Stimulated activated CD4-positive, alpha-beta T cell treated with anti-CD3 and anti-CD28 coated beads, Interleukin-12 subunit alpha, Interleukin-12 subunit beta, amount 100 ng/mL, for 48 hours (primary cell): ENCODE data around the gene MCTP1.

Source experiments
- DNase-seq, 3 donors: peaks; one replicate each; pipeline ENCODE4 v3.0.0-alpha.2; 2020; ENCODE audit warnings: low read depth in 2 of 3, low spot score in 1 of 3

Gene MCTP1

DNA sequence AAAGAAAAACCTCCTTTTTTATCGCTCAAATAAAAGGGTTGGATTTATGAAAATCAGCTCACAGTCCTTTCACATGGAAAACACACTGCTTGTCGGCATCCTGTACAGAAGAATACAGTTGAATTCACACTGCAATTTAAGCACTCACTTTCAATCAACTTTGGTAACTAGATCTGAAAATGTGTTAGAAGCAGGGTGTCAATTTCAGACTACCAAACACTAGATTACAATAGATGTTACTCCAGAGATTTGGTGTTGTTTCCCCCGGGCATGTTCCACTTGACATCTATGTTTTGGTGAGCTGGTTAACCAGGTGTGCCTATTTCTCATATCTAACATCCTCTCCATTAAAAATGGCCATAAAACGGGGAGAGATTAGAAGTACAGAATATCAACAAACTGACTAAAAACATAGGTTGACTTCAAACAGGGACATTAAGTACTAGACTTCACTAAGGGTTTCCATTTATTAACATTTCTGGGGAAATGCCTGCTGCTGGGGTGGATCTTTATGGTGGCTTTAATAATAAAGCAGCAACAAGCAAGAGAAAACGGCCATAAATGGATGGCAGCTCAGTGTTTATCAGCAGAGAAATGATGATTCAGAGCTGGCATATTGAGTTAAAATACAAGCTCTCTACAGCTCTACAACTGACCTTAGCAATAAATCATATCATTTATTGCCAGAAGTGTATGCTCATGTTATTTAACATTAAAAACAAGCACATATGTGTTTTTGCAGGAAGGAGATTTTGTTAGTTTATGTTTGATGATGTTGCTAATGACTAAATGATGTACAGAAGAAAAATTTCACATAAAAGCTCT is 507.6 kb downstream of the MCTP1 start:
- DNase-seq = no peak

DNA sequence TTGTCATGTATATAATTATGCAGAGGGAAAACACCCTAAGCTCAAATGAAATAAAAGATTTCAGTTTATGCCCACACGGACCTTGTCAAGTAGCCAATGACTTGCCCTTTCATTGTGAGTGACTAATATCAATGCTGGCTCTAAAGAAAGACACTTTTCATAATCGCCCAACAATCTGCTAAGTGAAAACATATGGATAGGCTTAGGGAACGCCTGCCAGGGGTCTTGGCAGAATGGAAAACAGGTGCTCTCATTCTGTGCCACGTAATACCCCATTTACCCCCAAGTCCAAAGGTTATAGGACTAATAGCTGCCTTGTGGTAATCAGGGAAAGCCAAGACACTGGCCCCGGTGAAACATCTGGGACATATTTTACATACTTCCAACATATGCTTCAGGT is 508.7 kb downstream of the MCTP1 start:
- no peak for DNase-seq

DNA sequence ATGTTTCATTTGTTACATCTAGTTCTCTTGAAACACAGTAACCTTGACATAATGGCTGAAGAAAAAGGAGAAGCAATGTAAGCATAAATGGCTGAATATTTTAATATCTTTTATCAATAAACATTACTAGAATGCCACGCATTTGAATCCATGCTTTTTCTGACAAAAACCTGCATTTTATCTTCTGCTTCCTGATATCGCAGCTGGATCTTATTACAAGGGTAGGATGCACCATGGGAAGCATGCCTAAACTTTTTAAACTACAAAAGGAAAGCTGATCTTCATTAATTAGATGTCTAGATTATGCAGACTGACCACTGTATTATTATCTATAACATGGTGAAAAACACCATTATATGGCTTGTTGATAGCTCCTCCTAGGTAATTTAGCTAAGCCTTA is 509.8 kb downstream of the MCTP1 start:
- no peak for DNase-seq

DNA sequence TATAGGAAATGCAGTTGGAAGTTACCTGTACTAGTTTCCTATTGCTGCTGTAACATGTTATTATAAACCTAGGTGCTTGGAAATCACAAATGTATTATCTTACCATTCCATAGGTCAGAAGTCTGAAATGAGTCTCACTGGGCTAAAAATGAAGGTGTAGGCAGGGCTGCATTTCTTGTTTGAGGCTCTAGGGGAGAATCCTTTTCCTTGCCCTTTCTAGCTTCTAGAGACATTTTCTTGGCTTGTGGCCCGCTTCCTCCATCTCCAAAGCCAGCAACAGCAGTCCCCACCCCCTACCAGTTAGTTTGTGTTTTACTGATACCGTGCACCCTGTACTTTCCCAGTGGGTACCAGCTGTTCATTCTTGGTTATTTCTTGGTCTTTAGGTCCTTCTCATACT is 513.2 kb downstream of the MCTP1 start:
- DNase-seq = no peak

GRCh38 chr5:94769996-94770395 is 514.9 kb downstream of the MCTP1 start:
- no peak for DNase-seq

GRCh38 chr5:94761786-94762185 is 523.1 kb downstream of the MCTP1 start:
- no peak for DNase-seq

GRCh38 chr5:94761055-94761454 is 523.8 kb downstream of the MCTP1 start:
- DNase-seq = no peak

- DNase-seq = no peak
These were observed 524.9 kb downstream of the MCTP1 start for GRCh38 chr5:94759961-94760360.

- DNase-seq = no peak
These were observed 525.9 kb downstream of the MCTP1 start for GRCh38 chr5:94759022-94759421.

DNA sequence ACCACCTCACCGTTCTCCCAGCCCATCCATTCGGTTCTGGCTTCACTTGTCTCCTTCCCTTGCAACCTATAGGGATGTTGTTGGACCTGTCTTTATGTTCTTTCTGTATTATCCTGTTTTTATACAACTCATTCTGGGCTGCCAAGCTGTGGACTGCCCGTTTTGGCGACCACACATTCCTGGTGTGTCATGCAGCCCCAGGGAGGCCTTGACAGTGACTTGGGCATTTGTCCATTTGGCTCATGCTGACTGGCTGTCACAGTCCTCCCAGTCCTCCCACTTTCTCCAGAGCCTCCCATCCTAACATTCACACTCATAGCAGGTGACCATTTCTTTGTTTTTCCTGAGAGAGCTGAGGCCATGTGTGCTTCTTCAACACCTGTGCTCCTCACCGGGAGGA is 530.1 kb downstream of the MCTP1 start:
- DNase-seq = no peak

- no peak for DNase-seq
These were observed 533.4 kb downstream of the MCTP1 start for GRCh38 chr5:94751460-94751859.

DNA sequence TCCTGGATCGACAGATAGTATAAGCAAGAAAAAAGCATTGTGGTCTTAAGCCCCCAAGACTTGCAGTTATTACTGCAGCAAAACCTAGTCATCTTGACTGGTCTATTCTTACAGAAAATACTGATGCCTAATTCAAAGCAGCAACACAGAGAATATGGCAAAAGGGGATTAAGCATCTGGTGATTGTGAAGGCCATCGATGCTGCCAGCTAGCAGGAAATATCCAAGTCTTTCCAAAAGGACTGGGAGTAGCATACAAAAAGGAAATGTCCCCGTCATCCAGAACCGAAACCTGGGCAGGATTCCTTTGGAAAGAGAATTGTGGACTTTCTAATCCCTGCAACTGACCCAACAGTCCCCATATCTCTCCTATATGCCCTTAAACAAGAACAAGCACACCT is 534.2 kb downstream of the MCTP1 start:
- no peak for DNase-seq

DNA sequence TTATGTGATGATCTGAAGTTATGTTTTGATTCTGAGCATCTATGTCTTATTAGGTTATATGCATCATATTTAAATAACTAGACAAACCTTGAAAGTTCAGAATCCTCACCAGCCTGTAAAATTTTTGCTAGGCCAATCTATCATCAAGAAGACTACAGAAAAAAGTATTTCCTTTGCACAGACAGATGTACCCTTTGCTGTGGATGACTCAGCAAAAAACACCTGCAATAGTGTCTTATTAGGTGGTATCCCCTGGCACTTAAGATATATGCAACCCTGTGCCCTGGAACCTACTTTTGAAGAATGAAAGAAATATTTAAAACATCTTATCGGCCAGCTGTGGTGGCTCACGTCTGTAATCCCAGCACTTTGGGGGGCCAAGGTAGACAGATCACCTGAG is 535.9 kb downstream of the MCTP1 start:
- no peak for DNase-seq

- no peak for DNase-seq
These were observed 536.7 kb downstream of the MCTP1 start for GRCh38 chr5:94748212-94748611.

DNA sequence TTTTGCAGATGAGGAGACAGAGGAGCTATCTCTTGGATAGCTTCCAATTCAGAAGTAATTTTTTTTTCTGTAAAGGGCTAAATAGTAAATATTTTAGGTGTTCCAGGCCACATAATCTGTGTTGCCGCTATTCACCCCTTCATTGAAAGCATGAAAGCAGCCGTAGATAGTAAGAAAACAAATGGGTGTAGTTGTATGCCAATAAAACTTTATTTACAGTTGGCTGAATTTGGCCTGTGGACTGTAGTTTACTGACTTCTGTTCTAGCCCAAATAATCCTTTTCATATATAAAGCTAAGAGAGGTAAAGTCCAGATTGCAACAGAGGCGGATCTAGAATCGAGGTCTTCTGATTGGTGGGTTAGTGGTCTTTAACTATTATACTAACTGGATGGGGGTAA is 537.5 kb downstream of the MCTP1 start:
- DNase-seq = no peak

DNA sequence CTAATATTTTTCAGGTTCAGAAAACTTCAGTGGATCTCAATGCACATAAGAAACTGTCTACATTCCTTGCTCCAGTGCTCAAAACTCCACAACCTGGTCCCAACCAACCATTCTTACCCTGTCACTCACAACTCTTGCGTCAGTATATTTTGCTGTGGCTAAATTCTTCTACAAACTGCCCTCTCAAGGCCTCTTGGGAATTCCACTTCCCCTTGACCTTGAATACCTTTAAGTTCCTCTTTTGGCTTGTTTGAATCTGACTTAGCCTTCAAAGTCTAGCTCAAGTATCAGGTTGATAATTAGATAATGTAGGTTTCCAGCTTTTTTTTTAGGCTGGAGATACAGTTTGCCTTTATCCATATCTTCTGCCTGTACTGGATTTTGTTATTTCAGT is 538.2 kb downstream of the MCTP1 start:
- DNase-seq = no peak

DNA sequence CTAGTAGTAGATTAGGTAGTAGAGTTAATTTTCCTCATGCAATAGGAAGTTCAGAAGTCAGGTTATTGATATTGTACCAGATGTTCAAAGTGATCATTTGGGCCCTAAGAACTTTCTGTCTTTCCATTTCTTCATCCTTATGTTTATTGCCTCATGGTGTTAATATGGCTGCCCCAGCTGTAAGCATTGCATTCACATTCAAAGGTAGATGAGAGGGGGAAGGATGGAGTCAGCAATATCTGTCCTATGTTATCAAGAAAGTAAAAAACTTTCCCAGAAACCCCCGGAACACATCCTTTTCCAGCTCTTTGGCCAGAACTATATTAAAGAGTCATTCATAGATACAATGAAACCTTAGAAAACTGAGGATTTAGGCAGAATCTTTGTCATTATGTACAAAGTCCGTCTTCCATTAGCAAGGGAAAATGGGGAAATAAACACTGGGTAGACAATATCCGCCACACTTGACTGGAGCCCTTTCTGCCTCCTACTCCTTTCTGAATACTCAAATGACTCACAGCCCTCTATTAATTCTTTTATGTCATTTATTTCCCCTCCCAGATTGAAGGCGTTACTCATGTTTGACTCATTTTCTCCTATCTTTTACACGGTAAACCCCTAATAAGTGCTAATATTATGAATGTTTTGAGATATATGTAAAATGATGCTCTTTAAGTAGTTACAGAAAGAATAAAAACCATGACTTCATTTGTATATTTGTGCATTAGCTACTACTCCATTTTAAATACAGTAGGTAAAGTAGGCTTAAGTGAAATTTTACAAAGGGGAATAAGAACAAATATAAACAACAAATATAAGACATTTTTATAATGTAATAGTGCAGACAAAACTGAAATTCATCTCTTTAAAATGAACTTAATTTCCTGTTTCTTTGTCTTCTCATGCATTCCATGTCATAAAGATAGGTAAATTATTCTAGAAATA is 538.8 kb downstream of the MCTP1 start:
- no peak for DNase-seq

DNA sequence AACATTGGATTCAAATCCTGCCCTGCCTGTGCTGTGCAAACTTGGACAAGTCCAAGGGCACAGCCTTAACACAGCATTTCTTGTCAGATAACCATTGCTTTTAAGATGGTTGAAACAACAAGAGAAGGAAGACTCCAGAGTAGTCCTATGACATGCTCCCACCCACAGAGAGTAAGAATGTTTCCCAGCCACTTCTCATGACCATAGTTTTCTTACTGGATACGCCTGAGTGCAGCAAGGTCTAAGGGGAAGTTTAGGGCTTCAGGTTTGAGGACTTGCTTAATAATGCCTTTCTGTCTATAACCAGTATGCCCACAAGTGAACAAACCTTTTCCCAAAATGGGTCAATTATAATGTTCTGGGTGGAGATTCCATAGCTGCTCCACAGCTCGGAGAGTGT is 540.0 kb downstream of the MCTP1 start:
- no peak for DNase-seq

DNA sequence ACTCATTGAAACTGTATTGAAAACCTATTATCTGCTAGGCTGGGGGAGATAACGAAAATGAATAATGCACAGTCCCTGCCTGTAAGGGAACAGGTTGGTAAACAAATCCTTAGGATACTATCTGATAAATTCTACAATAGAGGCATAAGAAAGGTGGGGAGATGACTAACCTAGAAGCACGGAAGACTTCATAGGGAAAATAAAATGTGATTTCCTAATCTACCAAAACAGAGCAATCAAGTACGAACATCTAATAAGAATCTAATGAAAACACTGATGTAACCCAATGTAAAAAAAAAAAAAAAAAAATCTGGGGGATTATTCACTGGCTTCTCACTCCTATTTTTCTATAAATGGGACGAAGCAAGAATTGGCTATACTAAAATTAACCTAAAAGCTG is 542.0 kb downstream of the MCTP1 start:
- DNase-seq = no peak

- no peak for DNase-seq
These were observed 544.6 kb downstream of the MCTP1 start for GRCh38 chr5:94740286-94740685.

GRCh38 chr5:94736498-94736897 is 548.4 kb downstream of the MCTP1 start:
- no peak for DNase-seq

GRCh38 chr5:94731471-94731870 is 553.4 kb downstream of the MCTP1 start:
- DNase-seq = no peak
